Right ventricle myocardium superior (tissue), 1 donor: ENCODE data around the gene SRPRA. TPM values are rescaled to one million over a fixed set of nuclear protein-coding genes. Genes with fewer than 3 reads are reported as not detected.
A peak's percentile ranks its signal among the peaks of the same experiment; 100 is the strongest.

Source experiments
- ATAC-seq: fragments of 200-7000 bp; cut with Tn5 transposase; one replicate; pipeline ENCODE4 v1.9.1; 2020; ENCODE audit warnings: mild to moderate bottlenecking; ENCODE audit not compliant: poor library complexity
- DNase-seq: peaks from one replicate; pipeline ENCODE4 v3.0.0-alpha.2; 2020
- intact Hi-C: fragments of 100-400 bp; cut with DNase I; formaldehyde crosslinking; loops from one replicate; pipeline ENCODE4 v1.11.2; 2022
- total RNA-seq: library from RNA; stranded (reverse); fragmentation: NEBNext Ultra II Directional; extraction: Animal tissue kit (Norgen Biotek cat#: 25700); gene quantifications from one replicate; pipeline ENCODE4 v1.2.1, GENCODE V29; 2021
- donor health status: DM: no; HTN: yes; CAD: no; lungs with severe emphysema.

SRPRA gene
- total RNA-seq, 1 donor from 2014 or later, result 57.4 TPM

GRCh38 chr11:126293726-126294125 is 25.0 kb upstream of the SRPRA start:
- ATAC-seq (no peak), DNase-seq (no peak)
- intact Hi-C loops, result no loop called here

DNA sequence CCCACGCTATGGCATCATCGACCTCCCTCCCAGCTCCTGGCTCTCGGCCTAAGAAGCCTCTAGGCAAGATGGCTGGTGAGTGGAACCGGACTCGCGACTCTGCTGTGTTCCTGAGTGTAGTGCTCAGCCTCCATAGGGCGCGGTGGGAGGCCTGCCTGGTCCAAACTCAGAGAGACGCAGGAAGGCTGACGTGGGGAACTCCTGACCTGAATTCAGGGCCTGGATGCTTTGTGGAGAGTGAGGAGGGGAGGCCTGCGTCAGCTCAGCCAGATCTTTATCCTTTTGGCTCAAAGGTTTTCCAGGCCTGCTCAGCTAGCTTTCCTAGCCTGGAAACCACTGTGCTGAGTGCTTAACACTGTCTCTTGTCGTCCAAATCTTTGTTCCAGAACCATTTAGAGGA is 22.2 kb upstream of the SRPRA start:
- intact Hi-C loops, result no loop called here
- DNase-seq, result no peak
- no peak for ATAC-seq

DNA sequence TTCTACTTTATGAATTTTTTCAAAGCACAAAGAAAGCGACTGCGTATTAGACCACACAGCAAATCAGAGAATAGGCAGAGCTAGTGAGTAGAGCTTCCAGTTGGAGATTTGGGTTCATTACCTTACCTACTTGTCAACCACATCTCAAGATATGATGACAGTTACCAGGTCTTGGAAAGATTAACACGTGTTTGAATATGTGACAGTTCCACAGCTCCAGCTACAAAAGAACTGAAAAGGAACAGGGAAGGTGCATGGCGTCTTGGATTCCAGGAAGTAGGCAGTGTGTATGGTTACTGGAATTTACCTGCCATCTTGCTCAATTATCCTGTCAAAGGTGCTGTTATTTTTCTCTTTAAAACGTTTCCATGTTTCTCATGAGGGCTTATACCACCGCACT is 19.5 kb upstream of the SRPRA start:
- ATAC-seq (no peak), DNase-seq (no peak)
- intact Hi-C loops, result no loop called here

DNA sequence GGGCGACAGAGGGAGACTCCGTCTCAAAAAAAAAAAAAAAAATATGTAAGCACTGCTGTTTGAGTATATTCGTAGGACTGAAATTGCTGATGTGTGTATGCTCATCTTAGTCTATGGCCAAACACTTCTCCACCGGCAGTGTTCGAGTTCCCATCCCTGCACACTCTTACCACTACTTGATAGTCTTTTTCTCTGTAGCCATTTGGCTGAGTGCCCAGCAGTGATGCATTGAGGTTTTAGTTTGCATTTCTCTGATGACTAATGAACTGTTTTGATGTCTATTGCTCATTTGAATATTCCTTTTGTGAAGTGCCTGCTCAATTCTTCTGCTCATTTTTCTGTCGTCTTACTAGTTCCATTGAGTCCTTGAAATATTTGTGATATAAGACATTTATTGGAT is 16.1 kb upstream of the SRPRA start:
- intact Hi-C loops, result no loop called here
- ATAC-seq, result no peak
- DNase-seq, result peak; percentile 55

- peak; percentile 96 for ATAC-seq
Observed at GRCh38 chr11:126282736-126283591, 14.3 kb upstream of the SRPRA start, which contains the start of gene TIRAP. Gene TIRAP (plus strand): TSS chr11:126283093. CDS start chr11:126290895, 7,802 bp downstream.

GRCh38 chr11:126282361-126282735 is 13.7 kb upstream of the SRPRA start:
- ATAC-seq, result peak; percentile 85
- intact Hi-C loops, result no loop called here

More at GRCh38 chr11:126282736-126283591, 14.3 kb upstream of the SRPRA start, which contains the start of gene TIRAP:
- intact Hi-C loops, result no loop called here
- peak; percentile 86 for DNase-seq

GRCh38 chr11:126281666-126282175 is 13.0 kb upstream of the SRPRA start:
- no peak for ATAC-seq
- no peak for DNase-seq
- intact Hi-C loops, result no loop called here

More at GRCh38 chr11:126282361-126282735, 13.7 kb upstream of the SRPRA start:
- DNase-seq, result peak; percentile 75

- DNase-seq (no peak), ATAC-seq (no peak)
- intact Hi-C loops, result no loop called here
Observed at GRCh38 chr11:126281245-126281644, 12.6 kb upstream of the SRPRA start.

DNA sequence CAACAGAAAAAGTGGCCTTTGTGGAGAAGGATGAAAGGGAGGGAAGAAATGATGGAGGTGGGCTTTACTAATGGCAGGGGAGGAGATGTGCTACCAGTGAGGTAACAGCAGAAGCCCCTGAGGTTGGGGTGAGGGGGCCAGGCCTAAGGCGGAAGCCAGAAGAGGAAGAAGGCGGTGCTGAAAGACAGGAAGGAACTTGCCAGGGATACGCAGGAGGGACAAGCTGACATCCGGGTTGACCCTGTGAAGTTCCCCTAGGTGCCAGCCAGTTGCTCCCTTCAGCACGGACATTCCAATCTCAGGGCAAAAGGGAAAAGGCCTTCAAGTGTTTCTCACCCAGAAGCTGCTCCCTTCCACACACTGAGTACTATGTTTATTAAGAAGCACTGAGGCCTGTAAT is 11.9 kb upstream of the SRPRA start:
- peak; percentile 49 for DNase-seq
- ATAC-seq, result no peak
- intact Hi-C loops, result no loop called here

DNA sequence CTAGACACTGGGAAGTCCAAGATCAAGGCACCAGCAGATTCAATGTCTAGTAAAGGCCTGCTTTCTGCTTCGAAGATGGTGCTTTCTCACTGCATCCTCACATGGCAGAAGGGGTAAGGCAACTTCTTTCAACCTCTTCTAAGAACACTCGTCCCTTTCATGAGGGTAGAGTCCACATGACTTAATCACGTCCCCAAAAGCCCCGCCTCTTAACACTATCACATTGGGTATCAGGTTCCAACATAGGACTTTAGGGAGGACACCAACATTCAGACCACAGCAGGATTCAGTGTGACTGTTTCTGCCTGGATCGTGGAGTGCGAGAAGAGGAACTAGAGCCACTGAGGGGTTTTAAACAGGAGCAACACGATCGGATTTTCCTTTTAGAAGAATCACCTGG is 10.5 kb upstream of the SRPRA start:
- no peak for ATAC-seq

GRCh38 chr11:126277780-126278179 is 9.1 kb upstream of the SRPRA start:
- DNase-seq, result no peak
- intact Hi-C loops, result no loop called here
- ATAC-seq, result no peak

More for the DNA sequence above, 10.5 kb upstream of the SRPRA start:
- intact Hi-C loops, result no loop called here
- no peak for DNase-seq

DNA sequence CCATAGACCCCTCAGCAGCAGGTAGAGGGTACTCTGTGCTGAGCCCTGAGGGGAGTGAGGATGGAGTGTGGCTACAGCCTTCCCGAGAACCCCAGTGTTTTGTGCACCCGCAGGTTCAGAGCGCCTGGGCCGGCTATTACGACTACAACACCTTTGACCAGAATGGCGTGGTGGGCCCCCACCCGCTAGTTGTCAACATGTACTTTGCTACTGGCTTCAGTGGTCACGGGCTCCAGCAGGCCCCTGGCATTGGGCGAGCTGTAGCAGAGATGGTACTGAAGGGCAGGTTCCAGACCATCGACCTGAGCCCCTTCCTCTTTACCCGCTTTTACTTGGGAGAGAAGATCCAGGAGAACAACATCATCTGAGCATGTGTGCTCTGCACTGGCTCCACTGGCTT is 8.6 kb upstream of the SRPRA start:
- no peak for ATAC-seq
- DNase-seq, result no peak
- intact Hi-C loops, result no loop called here

GRCh38 chr11:126268361-126268707 is 361 bp downstream of the SRPRA start:
- intact Hi-C loops, result loop anchor here (5.0 kb wide), 1 partner anchor 56 kb away; the partner anchor contains the start of genes FAM118B and RPUSD4
- DNase-seq (no peak), ATAC-seq (peak; percentile 19)

GRCh38 chr11:126267650-126268049 is 1.0 kb downstream of the SRPRA start:
- intact Hi-C loops, result loop anchor here (5.0 kb wide), 1 partner anchor 55 kb away; the partner anchor contains the start of genes FAM118B and RPUSD4
- ATAC-seq, result no peak

GRCh38 chr11:126265811-126266210 is 2.9 kb downstream of the SRPRA start:
- intact Hi-C loops, result loop anchor here (5.0 kb wide), 1 partner anchor 54 kb away; the partner anchor contains the start of genes FAM118B and RPUSD4
- DNase-seq (no peak), ATAC-seq (no peak)

More at GRCh38 chr11:126267650-126268049, 1.0 kb downstream of the SRPRA start:
- no peak for DNase-seq

- intact Hi-C loops, result no loop called here
- ATAC-seq, result no peak
- no peak for DNase-seq
Observed at GRCh38 chr11:126263489-126263888, 5.2 kb downstream of the SRPRA start.

DNA sequence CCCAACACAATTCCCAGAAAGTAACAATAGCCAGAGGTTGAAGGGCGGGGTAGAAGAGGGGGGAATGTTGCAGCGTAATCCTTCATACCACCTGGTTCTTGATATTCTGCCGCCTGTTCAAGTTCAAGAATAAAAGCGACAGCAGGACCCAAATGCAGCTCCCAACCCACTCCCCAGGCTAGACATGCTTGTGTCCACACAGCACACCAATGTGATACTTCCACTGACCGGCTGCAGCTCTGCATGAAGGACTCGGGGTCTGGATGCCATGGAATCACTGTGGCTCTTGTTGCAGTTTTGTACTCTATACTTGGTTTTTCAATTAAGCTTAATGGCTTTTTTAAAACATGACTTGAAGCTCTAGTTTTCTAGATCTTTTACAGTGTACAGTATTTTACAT is 6.5 kb downstream of the SRPRA start:
- intact Hi-C loops, result no loop called here
- no peak for ATAC-seq

GRCh38 chr11:126257764-126258163 is 10.9 kb downstream of the SRPRA start:
- DNase-seq (no peak), ATAC-seq (no peak)
- intact Hi-C loops, result no loop called here

More for the DNA sequence above, 6.5 kb downstream of the SRPRA start:
- DNase-seq, result no peak

DNA sequence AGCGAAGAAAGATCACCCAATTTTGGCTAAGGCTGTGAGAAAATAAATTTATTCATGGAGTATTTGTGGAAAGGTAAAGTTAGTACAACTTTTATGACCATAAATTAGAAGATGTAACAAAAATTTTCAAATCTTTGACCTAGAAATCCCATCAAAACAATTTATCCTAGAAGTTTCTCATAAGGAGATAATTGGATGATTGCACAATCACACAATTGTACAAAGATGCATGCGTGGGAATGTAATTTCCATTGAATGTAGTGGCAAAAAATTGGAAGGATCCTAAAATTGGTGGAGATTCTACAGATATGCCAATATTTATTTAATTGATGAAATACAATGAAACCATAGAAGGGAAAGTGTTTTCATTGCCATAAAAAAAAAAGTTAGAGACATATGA is 11.6 kb downstream of the SRPRA start:
- intact Hi-C loops, result no loop called here

DNA sequence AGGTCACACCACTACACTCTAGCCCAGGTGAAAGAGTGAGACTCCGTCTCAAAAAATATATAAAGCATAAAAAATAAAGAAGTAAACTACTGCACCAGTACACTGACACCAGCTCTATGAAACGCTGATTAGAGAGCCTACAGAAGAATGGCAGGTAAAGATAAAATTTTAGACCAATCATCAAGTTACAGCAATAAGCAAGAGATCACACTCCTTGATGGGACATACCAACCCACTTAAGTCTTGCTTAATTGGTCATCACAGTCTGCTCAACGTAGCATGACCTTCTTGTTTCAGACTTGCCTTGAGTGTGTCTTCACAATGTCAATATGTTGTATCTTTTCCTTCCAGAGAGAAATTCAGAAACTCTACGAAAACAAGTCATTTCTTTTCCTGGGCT is 12.5 kb downstream of the SRPRA start:
- no peak for DNase-seq
- intact Hi-C loops, result no loop called here
- no peak for ATAC-seq

More for the DNA sequence above, 11.6 kb downstream of the SRPRA start:
- DNase-seq, result no peak
- ATAC-seq, result no peak
